HepG2 (cell line): ENCODE data around the gene HLF. TPM values are rescaled to one million over a fixed set of nuclear protein-coding genes. Genes with fewer than 3 reads are reported as not detected.

Experiments used
- ATAC-seq: fragments of 200-7000 bp; cut with Tn5 transposase; 3 replicates; pipeline ENCODE4 v1.9.1; 2020; ENCODE audit warnings: mild to moderate bottlenecking, moderate library complexity
- BruUV-seq: library from RNA; stranded (reverse); fragments of 400-500 nt; replicated peaks from 2 replicates; lab custom pipeline; 2021; lab: Mats Ljungman, UMichigan
- CTCF ChIA-PET: fragments of 300-600 bp; formaldehyde crosslinking; extraction: SDS; loops from one replicate; lab custom pipeline; 2021; ENCODE audit warnings: low total read pairs, inconsistent platforms, low intra/inter-chr PET ratio; lab: Yijun Ruan, JAX
- POLR2A ChIA-PET: fragments of 350-600 bp; sonication (Branson Sonifier 250); formaldehyde crosslinking; loops from one replicate; lab custom pipeline; 2020; ENCODE audit warnings: antibody characterized with exemption, inconsistent platforms; lab: Yijun Ruan, JAX
- DNase-seq: peaks from one replicate; pipeline ENCODE4 v3.0.0-alpha.2; 2015; ENCODE audit warnings: low spot score
- FAIRE-seq: peaks from 3 replicates; lab custom pipeline; 2011; peaks lifted over from hg19 to GRCh38; lab: Jason Lieb, UNC
- H2AFZ ChIP-seq: one replicate; pipeline ENCODE4 v1.6.1; 2011; ENCODE audit warnings: low read length, inconsistent platforms
- H3K27ac ChIP-seq: fragments of 300-600 bp; 3 replicates; pipeline ENCODE4 v1.8.0; 2011; ENCODE audit warnings: mixed run types, mild to moderate bottlenecking, mixed read lengths, low read length, inconsistent platforms; ENCODE audit not compliant: insufficient read depth; ENCODE audit errors: extremely low read length
- H3K27me3 ChIP-seq, 2 experiments: fragments of 200-600 bp in 1 of 2; 2 replicates in 1 of 2; 3 replicates in 1 of 2; pipeline versions ENCODE4 v1.6.0 to v1.8.0; 2011; ENCODE audit warnings: low read length in 2 of 2, mild to moderate bottlenecking in 2 of 2, moderate library complexity in 2 of 2, inconsistent platforms in 1 of 2; ENCODE audit not compliant: insufficient read depth in 2 of 2, control insufficient read depth in 1 of 2
- H3K36me3 ChIP-seq, 2 experiments: fragments of 200-600 bp in 1 of 2; replicated peaks in 1 of 2; 2 replicates in 1 of 2; 3 replicates in 1 of 2; pipeline versions ENCODE4 v1.5.1 to v1.8.0; 2011; ENCODE audit warnings: low read length in 2 of 2, inconsistent platforms in 1 of 2; ENCODE audit not compliant: insufficient read depth in 2 of 2, control insufficient read depth in 1 of 2
- H3K4me1 ChIP-seq: 2 replicates; pipeline ENCODE4 v1.5.1; 2012; ENCODE audit warnings: low read length, inconsistent platforms; ENCODE audit not compliant: insufficient read depth
- H3K4me2 ChIP-seq: 2 replicates; pipeline ENCODE4 v1.6.0; 2011; ENCODE audit warnings: low read depth, low read length, inconsistent platforms
- H3K4me3 ChIP-seq, 3 experiments: fragments of 200-600 bp in 1 of 3; sonication (generic), shearing (Covaris generic) in 1 of 3; replicated peaks in 1 of 3; 2 replicates each; pipeline ENCODE4 v1.5.1; 2011 to 2016; ENCODE audit warnings: low read length in 3 of 3, inconsistent platforms in 2 of 3, low read depth in 2 of 3, mild to moderate bottlenecking in 2 of 3, control low read depth in 1 of 3, mixed read lengths in 1 of 3; ENCODE audit not compliant: insufficient read depth in 1 of 3
- H3K79me2 ChIP-seq: one replicate; pipeline ENCODE4 v1.6.1; 2011; ENCODE audit warnings: low read length, inconsistent platforms; ENCODE audit not compliant: insufficient read depth
- H3K9ac ChIP-seq: 2 replicates; pipeline ENCODE4 v1.6.0; 2011; ENCODE audit warnings: mild to moderate bottlenecking, low read depth, low read length, inconsistent platforms; ENCODE audit not compliant: insufficient read depth
- H3K9me3 ChIP-seq: 2 replicates; pipeline ENCODE4 v1.5.1; 2012; ENCODE audit warnings: mild to moderate bottlenecking, low read length
- H4K20me1 ChIP-seq: 2 replicates; pipeline ENCODE4 v1.6.0; 2011; ENCODE audit warnings: inconsistent platforms, mild to moderate bottlenecking, low read length, moderate library complexity; ENCODE audit not compliant: insufficient read depth
- ARHGAP35 ChIP-seq: sonication (generic); formaldehyde crosslinking; IDR thresholded peaks from 2 replicates; pipeline ENCODE4 v1.9.0; 2022; ENCODE audit warnings: mild to moderate bottlenecking, inconsistent platforms, moderate library complexity, missing genetic modification reagents, borderline replicate concordance
- ARNTL ChIP-seq: sonication (generic); formaldehyde crosslinking; IDR thresholded peaks from 2 replicates; pipeline ENCODE4 v1.4.0; 2020; ENCODE audit warnings: mild to moderate bottlenecking, missing genetic modification reagents
- BRCA1 ChIP-seq: sonication (generic); formaldehyde crosslinking; IDR thresholded peaks from 2 replicates; pipeline ENCODE4 v1.4.0; 2020; ENCODE audit warnings: missing genetic modification reagents
- ELF4 ChIP-seq: sonication (generic); formaldehyde crosslinking; IDR thresholded peaks from 2 replicates; pipeline ENCODE4 v1.5.0; 2020; ENCODE audit warnings: missing genetic modification reagents, mild to moderate bottlenecking, moderate library complexity, borderline replicate concordance
- HOXA7 ChIP-seq: sonication (generic); formaldehyde crosslinking; IDR thresholded peaks from 2 replicates; pipeline ENCODE4 v1.8.1; 2022; ENCODE audit warnings: mild to moderate bottlenecking, missing genetic modification reagents, moderate library complexity
- NR2C2 ChIP-seq: sonication (generic); formaldehyde crosslinking; IDR thresholded peaks from 2 replicates; pipeline ENCODE4 v1.4.0; 2020; ENCODE audit warnings: missing genetic modification reagents, mild to moderate bottlenecking, moderate library complexity, borderline replicate concordance
- SIN3A ChIP-seq: IDR thresholded peaks from 2 replicates; pipeline ENCODE4 v1.6.1; 2011; ENCODE audit warnings: low read depth, mild to moderate bottlenecking, control low read depth, low read length, borderline replicate concordance
- SOX6 ChIP-seq, 2 experiments: fragments of 450-650 bp in 1 of 2; sonication (generic) in 1 of 2; formaldehyde crosslinking in 1 of 2; IDR thresholded peaks; 2 replicates each; pipeline versions ENCODE4 v1.4.0 to v1.6.1; 2017 to 2020; ENCODE audit warnings: antibody characterized with exemption in 1 of 2, mild to moderate bottlenecking in 1 of 2, missing genetic modification reagents in 1 of 2
- ZFP90 ChIP-seq: sonication (generic); formaldehyde crosslinking; IDR thresholded peaks from 2 replicates; pipeline ENCODE4 v1.8.0; 2022; ENCODE audit warnings: missing genetic modification reagents, mild to moderate bottlenecking, inconsistent platforms, borderline replicate concordance
- ZFX ChIP-seq: sonication (generic); formaldehyde crosslinking; IDR thresholded peaks from 2 replicates; pipeline ENCODE4 v1.4.0; 2020; ENCODE audit warnings: mild to moderate bottlenecking, low read depth, missing genetic modification reagents, moderate library complexity
- ZNF143 ChIP-seq: sonication (generic); formaldehyde crosslinking; IDR thresholded peaks from 2 replicates; pipeline ENCODE4 v1.4.0; 2020; ENCODE audit warnings: missing genetic modification reagents
- ZNF510 ChIP-seq: sonication (generic); formaldehyde crosslinking; IDR thresholded peaks from 2 replicates; pipeline ENCODE4 v1.4.0; 2020; ENCODE audit warnings: low read depth, mild to moderate bottlenecking, missing genetic modification reagents
- ZNF547 ChIP-seq: sonication (generic); formaldehyde crosslinking; IDR thresholded peaks from 2 replicates; pipeline ENCODE4 v1.5.1; 2020; ENCODE audit warnings: mild to moderate bottlenecking, missing genetic modification reagents
- ZNF605 ChIP-seq: sonication (generic); formaldehyde crosslinking; IDR thresholded peaks from 2 replicates; pipeline ENCODE4 v1.8.0; 2022; ENCODE audit warnings: mild to moderate bottlenecking, missing genetic modification reagents
- ZNF619 ChIP-seq: sonication (generic); formaldehyde crosslinking; IDR thresholded peaks from 2 replicates; pipeline ENCODE4 v1.4.0; 2020; ENCODE audit warnings: mild to moderate bottlenecking, missing genetic modification reagents
- ZNF766 ChIP-seq: sonication (generic); formaldehyde crosslinking; IDR thresholded peaks from 2 replicates; pipeline ENCODE4 v1.5.0; 2020; ENCODE audit warnings: missing genetic modification reagents, borderline replicate concordance
- WGBS: methylation state at CpG from one replicate; pipeline ENCODE4 v1.1.6; 2017; ENCODE audit warnings: low lambda C conversion rate; 5-methylcytosine and 5-hydroxymethylcytosine counted together
- in situ Hi-C: cut with HindIII; loops from 2 replicates; pipeline ENCODE4 v1.10.0; 2017; ENCODE audit warnings: low pct_unique_long_range_greater_than_20kb; ENCODE audit not compliant: extremely low pct_ligation_motif_present
- intact Hi-C: fragments of 100-400 bp; cut with micrococcal nuclease; formaldehyde crosslinking; loops from one replicate; pipeline ENCODE4 v1.10.0; 2022; ENCODE audit not compliant: unreplicated experiment
- polyA plus RNA-seq, 8 experiments: library from polyadenylated mRNA; depleted of rRNA in 3 of 8; stranded (reverse) in 7 of 8; unstranded in 1 of 8; fragments of >200 nt; fragmentation: Illumina TruSeq in 4 of 8; extraction: Trizol in 4 of 8; gene quantifications; 2 replicates each; pipeline versions ENCODE4 v1.2.1 to v1.2.3, GENCODE V29; 2011 to 2016; ENCODE audit warnings: low read depth in 4 of 8, missing spikeins in 1 of 8, mixed read lengths in 1 of 8; ENCODE audit not compliant: insufficient read depth in 1 of 8
- total RNA-seq, 5 experiments: library from RNA; depleted of rRNA; stranded (reverse); fragments of >200 nt; fragmentation: Illumina TruSeq; extraction: Trizol; gene quantifications; 2 replicates each; pipeline ENCODE4 v1.2.3, GENCODE V29; 2016; ENCODE audit warnings: low read depth in 1 of 5
- TF ChIP-seq, protein P1 (sequence below): sonication (generic); formaldehyde crosslinking; IDR thresholded peaks from 2 replicates; pipeline ENCODE4 v1.5.1; 2020; ENCODE audit warnings: mild to moderate bottlenecking, missing genetic modification reagents
- TF ChIP-seq, protein P2 (sequence below): sonication (generic); formaldehyde crosslinking; IDR thresholded peaks from 2 replicates; pipeline ENCODE4 v1.5.1; 2020; ENCODE audit warnings: mild to moderate bottlenecking, missing genetic modification reagents, borderline replicate concordance

The HLF gene
- total and polyA plus RNA-seq, 2 of the 13 experiments (the other 11 are each of a cell fraction or from before 2014, with no cell fraction given): 202 to 346 TPM

DNA sequence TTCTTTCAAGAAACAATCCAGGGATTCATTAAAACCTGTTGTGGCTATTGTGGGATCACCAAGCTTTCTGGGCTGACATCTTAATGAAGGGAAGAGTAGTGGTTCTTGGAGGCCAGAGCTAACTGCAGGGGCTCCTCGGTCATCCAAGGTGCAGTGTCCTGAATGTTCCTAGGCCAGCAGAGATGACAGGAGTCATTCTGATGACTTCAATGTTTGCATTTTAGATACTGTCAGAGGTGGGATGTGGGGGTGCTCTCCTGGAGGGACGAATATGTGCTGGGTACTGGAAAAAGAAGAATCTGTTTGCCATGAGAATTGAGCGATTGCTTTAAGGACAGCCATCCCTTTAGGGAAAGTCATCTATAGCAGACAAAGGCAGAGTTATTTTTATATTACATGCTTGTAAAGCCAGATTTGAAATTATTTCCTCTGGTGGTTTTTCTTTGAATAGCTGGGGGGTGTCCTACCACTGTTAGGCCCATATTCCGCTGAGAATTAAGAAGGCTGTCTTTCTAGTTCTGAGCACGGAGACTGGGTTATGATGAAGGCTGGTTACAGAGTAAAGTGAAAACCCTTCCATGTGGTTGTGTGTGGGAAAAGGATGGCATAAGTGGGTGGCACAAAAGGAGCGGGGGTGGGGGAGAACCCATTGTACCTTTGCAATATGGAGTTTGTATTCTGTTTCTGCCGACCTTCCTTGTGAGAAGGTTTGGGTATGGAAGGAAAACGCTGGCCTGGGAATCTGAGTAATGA is 7.4 kb downstream of the HLF start:
- no TSS peak for BruUV-seq
- Histone ChIP-seq H3K4me1 (peaks cover 56% of the 10 kb centered on the region), H3K4me3 (peak overlapping the region; percentile 81 to 93 (median 83)), H3K4me2 (peak overlapping the region; percentile 93), H2AFZ (no peak overlapping the region), H4K20me1 (peaks cover 15% of the 10 kb centered on the region), H3K36me3 (peaks cover 21 to 89% of the 10 kb centered on the region in 2 experiments), H3K27me3 (peaks cover 0 to 3% of the 10 kb centered on the region in 2 experiments; a peak in 1 of 5 replicates), H3K27ac (peak overlapping the region; percentile 84), H3K79me2 (peaks cover 99% of the 10 kb centered on the region), H3K9me3 (no peaks in the 10 kb centered on the region), H3K9ac (peak overlapping the region; percentile 97)
- FAIRE-seq: no peak
- ATAC-seq: peak; percentile 16; the same call in 2 of the 3 replicates
- ChIA-PET POLR2A (interaction anchor here (0.9 to 13.8 kb wide), 4 partner anchors 13 to 175 kb away, joined by 3 to 626 read pairs (median 7); no protein-coding TSS in a partner anchor), CTCF (no interaction called here)
- no peak for DNase-seq
- WGBS: 12% methylated on average over 8 of the region's 8 CpGs
- intact Hi-C loops: no loop called here
- in situ Hi-C loops: no loop called here
- TF ChIP-seq ZNF619 (CRISPR knock-in tag): 0 out of 2 replicates have a peak, but pooled peaks have one; percentile 9
- 0 out of 2 replicates have a peak, but pooled peaks have one; percentile 46 for TF ChIP-seq ZFP90
- 0 out of 2 replicates have a peak, but pooled peaks have one; percentile 18 for TF ChIP-seq ZNF547 (CRISPR knock-in tag)
- 0 out of 2 replicates have a peak, but pooled peaks have one; percentile 35 for TF ChIP-seq ZNF766 (CRISPR knock-in tag)
- no peak for TF ChIP-seq ARHGAP35
- 0 out of 2 replicates have a peak, but pooled peaks have one; percentile 0 for TF ChIP-seq SIN3A
- TF ChIP-seq SOX6 (IDR thresholded peaks at IDR 0.05): no peak
- no peak for TF ChIP-seq SOX6 (CRISPR knock-in tag; IDR thresholded peaks at IDR 0.05)
- no peak for TF ChIP-seq HOXA7 (CRISPR knock-in tag)
- TF ChIP-seq ARNTL (CRISPR knock-in tag): 0 out of 2 replicates have a peak, but pooled peaks have one; percentile 23
- TF ChIP-seq ZNF605 (CRISPR knock-in tag): 0 out of 2 replicates have a peak, but pooled peaks have one; percentile 51
- 0 out of 2 replicates have a peak, but pooled peaks have one; percentile 18 for TF ChIP-seq NR2C2
- TF ChIP-seq ELF4 (CRISPR knock-in tag): 0 out of 2 replicates have a peak, but pooled peaks have one; percentile 33
- TF ChIP-seq ZNF510 (CRISPR knock-in tag): no peak
- 0 out of 2 replicates have a peak, but pooled peaks have one; percentile 32 for TF ChIP-seq BRCA1 (CRISPR knock-in tag)
- TF ChIP-seq ZNF143 (CRISPR knock-in tag): no peak
- TF ChIP-seq ZFX (CRISPR knock-in tag): peak; percentile 46
- TF ChIP-seq, protein P1, sequence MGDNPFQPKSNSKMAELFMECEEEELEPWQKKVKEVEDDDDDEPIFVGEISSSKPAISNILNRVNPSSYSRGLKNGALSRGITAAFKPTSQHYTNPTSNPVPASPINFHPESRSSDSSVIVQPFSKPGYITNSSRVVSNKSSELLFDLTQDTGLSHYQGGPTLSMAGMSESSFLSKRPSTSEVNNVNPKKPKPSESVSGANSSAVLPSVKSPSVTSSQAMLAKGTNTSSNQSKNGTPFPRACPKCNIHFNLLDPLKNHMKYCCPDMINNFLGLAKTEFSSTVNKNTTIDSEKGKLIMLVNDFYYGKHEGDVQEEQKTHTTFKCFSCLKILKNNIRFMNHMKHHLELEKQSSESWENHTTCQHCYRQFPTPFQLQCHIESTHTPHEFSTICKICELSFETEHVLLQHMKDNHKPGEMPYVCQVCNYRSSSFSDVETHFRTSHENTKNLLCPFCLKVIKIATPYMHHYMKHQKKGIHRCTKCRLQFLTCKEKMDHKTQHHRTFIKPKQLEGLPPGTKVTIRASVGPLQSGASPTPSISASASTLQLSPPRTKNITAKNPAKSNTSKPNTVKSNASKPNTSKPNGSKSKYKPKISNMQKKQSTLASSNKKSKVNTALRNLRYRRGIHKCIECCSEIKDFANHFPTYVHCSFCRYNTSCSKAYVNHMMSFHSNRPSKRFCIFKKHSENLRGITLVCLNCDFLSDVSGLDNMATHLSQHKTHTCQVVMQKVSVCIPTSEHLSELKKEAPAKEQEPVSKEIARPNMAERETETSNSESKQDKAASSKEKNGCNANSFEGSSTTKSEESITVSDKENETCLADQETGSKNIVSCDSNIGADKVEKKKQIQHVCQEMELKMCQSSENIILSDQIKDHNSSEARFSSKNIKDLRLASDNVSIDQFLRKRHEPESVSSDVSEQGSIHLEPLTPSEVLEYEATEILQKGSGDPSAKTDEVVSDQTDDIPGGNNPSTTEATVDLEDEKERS (CRISPR knock-in tag): peak; percentile 84
- TF ChIP-seq, protein P2, sequence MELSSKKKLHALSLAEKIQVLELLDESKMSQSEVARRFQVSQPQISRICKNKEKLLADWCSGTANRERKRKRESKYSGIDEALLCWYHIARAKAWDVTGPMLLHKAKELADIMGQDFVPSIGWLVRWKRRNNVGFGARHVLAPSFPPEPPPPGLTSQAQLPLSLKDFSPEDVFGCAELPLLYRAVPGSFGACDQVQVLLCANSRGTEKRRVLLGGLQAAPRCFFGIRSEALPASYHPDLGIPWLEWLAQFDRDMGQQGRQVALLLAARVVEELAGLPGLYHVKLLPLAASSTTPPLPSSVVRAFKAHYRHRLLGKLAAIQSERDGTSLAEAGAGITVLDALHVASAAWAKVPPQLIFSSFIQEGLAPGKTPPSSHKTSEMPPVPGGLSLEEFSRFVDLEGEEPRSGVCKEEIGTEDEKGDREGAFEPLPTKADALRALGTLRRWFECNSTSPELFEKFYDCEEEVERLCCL: peak; percentile 37; the same call in 1 of the 2 replicates
